Endothelial cell (in vitro differentiated cells): ENCODE results near the gene CACNA1D. TPM values are rescaled to one million over a fixed set of nuclear protein-coding genes. Genes with fewer than 3 reads are reported as not detected.

Experiments
- DNase-seq: peaks from one replicate; pipeline ENCODE4 v3.0.0; 2021; ENCODE audit warnings: low spot score
- H3K27ac Mint-ChIP-seq: one replicate; pipeline ENCODE4 v1.8.0; 2021; ENCODE audit warnings: mixed read lengths, inconsistent platforms; ENCODE audit not compliant: unreplicated experiment
- H3K27me3 Mint-ChIP-seq: one replicate; pipeline ENCODE4 v1.8.0; 2021; ENCODE audit warnings: mild to moderate bottlenecking, moderate library complexity, mixed read lengths, inconsistent platforms; ENCODE audit not compliant: unreplicated experiment
- H3K36me3 Mint-ChIP-seq: one replicate; pipeline ENCODE4 v1.8.0; 2021; ENCODE audit warnings: mild to moderate bottlenecking, low read depth, mixed read lengths, inconsistent platforms; ENCODE audit not compliant: unreplicated experiment
- H3K4me1 Mint-ChIP-seq: one replicate; pipeline ENCODE4 v1.8.0; 2021; ENCODE audit warnings: mild to moderate bottlenecking, mixed read lengths, inconsistent platforms; ENCODE audit not compliant: unreplicated experiment
- H3K4me3 Mint-ChIP-seq: one replicate; pipeline ENCODE4 v1.8.0; 2021; ENCODE audit warnings: mild to moderate bottlenecking, mixed read lengths, inconsistent platforms; ENCODE audit not compliant: unreplicated experiment
- H3K9me3 Mint-ChIP-seq: one replicate; pipeline ENCODE4 v1.8.0; 2021; ENCODE audit warnings: mixed read lengths, inconsistent platforms; ENCODE audit not compliant: unreplicated experiment
- CTCF ChIP-seq: fragments of 200-600 bp; sonication (generic); IDR thresholded peaks from one replicate; pipeline ENCODE4 v1.5.0; 2021; ENCODE audit warnings: antibody characterized with exemption; ENCODE audit not compliant: unreplicated experiment
- total RNA-seq: library from RNA; stranded (reverse); fragmentation: NEBNext Ultra II Directional; extraction: Animal tissue kit (Norgen Biotek cat#: 25700); gene quantifications from one replicate; pipeline ENCODE4 v1.2.1, GENCODE V29; 2021; ENCODE audit not compliant: unreplicated experiment

The CACNA1D gene
- total RNA-seq, 1 donor from 2014 or later, result 208 TPM

GRCh38 chr3:53650424-53650823 is 156.0 kb downstream of the CACNA1D start:
- DNase-seq, result no peak
- H3K36me3 Mint-ChIP-seq, result peaks cover 5% of the 10 kb centered on the region
- H3K9me3 Mint-ChIP-seq, result no peaks in the 10 kb centered on the region
- peak overlapping the region; percentile 84 for H3K27ac Mint-ChIP-seq
- TF ChIP-seq CTCF, result no peak
- peak overlapping the region; percentile 19 for H3K4me3 Mint-ChIP-seq
- H3K27me3 Mint-ChIP-seq, result peaks cover 3% of the 10 kb centered on the region
- peaks cover 38% of the 10 kb centered on the region for H3K4me1 Mint-ChIP-seq

- Mint-ChIP-seq H3K27ac (peak overlapping the region; percentile 84), H3K9me3 (no peaks in the 10 kb centered on the region), H3K4me1 (peaks cover 38% of the 10 kb centered on the region), H3K4me3 (peak overlapping the region; percentile 19), H3K36me3 (peaks cover 5% of the 10 kb centered on the region), H3K27me3 (peaks cover 3% of the 10 kb centered on the region)
- no peak for TF ChIP-seq CTCF
- no peak for DNase-seq
Observed at GRCh38 chr3:53650928-53651661, 156.7 kb downstream of the CACNA1D start.

- H3K27ac Mint-ChIP-seq, result no peak overlapping the region
- H3K9me3 Mint-ChIP-seq, result no peaks in the 10 kb centered on the region
- TF ChIP-seq CTCF, result no peak
- H3K4me1 Mint-ChIP-seq, result peaks cover 38% of the 10 kb centered on the region
- peaks cover 3% of the 10 kb centered on the region for H3K27me3 Mint-ChIP-seq
- H3K4me3 Mint-ChIP-seq, result no peak overlapping the region
- peaks cover 5% of the 10 kb centered on the region for H3K36me3 Mint-ChIP-seq
- DNase-seq, result no peak
Observed at GRCh38 chr3:53651927-53652326, 157.5 kb downstream of the CACNA1D start.

- peaks cover 14% of the 10 kb centered on the region for H3K36me3 Mint-ChIP-seq
- no peak for TF ChIP-seq CTCF
- H3K4me1 Mint-ChIP-seq, result no peaks in the 10 kb centered on the region
- peaks cover 2% of the 10 kb centered on the region for H3K27me3 Mint-ChIP-seq
- no peak for DNase-seq
- no peak overlapping the region for H3K27ac Mint-ChIP-seq
- peaks cover 6% of the 10 kb centered on the region for H3K9me3 Mint-ChIP-seq
- H3K4me3 Mint-ChIP-seq, result no peak overlapping the region
Observed at GRCh38 chr3:53657651-53658050, 163.2 kb downstream of the CACNA1D start.

GRCh38 chr3:53658613-53659193 is 164.3 kb downstream of the CACNA1D start:
- no peak for TF ChIP-seq CTCF
- H3K27me3 Mint-ChIP-seq, result peaks cover 2% of the 10 kb centered on the region
- no peak overlapping the region for H3K27ac Mint-ChIP-seq
- peaks cover 20% of the 10 kb centered on the region for H3K36me3 Mint-ChIP-seq
- no peaks in the 10 kb centered on the region for H3K4me1 Mint-ChIP-seq
- H3K4me3 Mint-ChIP-seq, result no peak overlapping the region
- peaks cover 10% of the 10 kb centered on the region for H3K9me3 Mint-ChIP-seq
- DNase-seq, result no peak
